Stimulated activated CD8-positive, alpha-beta memory T cell treated with anti-CD3 and anti-CD28 coated beads, Interleukin-15, amount 100 ng/mL, for 4 hours (primary cell): ENCODE measurements around the gene FAM120A.

Source experiments
- DNase-seq, 2 donors: peaks; one replicate each; pipeline ENCODE4 v3.0.0-alpha.2; 2020; ENCODE audit warnings: low read depth in 2 of 2

FAM120A gene

DNA sequence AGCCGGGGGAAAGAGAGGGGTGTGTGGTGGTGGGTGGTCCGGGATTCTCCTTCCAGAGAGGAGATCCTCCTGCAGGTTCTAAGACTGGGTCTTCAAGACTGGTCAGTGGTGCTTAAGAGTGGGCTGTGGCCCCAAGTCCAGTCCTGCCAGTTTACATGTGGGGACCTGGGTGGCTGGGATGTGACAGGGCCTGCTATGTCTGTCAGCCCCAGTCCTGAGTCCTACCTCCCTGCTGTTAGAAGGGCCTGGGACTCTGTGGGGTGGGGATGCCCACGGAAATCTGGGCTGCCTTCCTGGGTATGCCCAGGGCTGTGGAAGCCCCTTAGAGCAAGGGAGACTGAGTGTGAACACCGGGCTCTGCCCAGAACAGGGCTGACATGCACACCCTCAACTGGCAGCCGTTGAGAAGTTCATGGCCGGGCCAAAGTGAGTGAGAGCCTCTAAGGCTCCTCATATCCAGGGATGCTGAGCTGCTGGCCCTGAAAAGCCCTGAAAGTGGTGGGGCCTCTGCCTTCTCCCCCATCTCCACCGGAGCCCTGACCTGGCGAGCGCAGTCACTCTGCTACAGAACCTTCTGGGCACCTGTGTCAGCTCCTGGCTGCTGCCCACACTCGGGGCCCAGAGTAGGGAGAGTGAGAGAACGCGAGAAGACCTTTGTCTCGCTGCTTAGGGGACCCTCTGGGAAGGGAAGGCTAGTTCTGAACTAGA is 126.6 kb downstream of the FAM120A start:
- DNase-seq = no peak

DNA sequence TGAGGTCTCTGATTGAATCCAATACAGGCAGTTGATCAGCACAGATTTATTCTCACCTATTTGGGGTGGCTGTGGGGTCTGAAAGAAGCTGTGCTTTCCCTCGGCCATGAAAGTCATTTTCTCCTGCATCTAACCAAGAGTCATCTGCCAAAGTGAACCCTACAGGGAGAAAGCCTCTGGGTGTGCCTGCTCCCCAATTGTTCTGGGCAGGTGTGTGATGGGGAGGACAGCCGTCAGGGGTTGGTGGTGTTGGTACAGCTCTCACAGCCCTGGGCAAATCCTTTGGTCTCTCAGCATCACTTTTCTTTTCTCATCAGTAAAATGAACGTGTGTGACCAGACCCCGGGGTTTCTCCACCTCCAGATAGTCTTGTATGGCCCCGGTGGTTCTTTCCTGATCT is 127.4 kb downstream of the FAM120A start:
- DNase-seq = no peak

DNA sequence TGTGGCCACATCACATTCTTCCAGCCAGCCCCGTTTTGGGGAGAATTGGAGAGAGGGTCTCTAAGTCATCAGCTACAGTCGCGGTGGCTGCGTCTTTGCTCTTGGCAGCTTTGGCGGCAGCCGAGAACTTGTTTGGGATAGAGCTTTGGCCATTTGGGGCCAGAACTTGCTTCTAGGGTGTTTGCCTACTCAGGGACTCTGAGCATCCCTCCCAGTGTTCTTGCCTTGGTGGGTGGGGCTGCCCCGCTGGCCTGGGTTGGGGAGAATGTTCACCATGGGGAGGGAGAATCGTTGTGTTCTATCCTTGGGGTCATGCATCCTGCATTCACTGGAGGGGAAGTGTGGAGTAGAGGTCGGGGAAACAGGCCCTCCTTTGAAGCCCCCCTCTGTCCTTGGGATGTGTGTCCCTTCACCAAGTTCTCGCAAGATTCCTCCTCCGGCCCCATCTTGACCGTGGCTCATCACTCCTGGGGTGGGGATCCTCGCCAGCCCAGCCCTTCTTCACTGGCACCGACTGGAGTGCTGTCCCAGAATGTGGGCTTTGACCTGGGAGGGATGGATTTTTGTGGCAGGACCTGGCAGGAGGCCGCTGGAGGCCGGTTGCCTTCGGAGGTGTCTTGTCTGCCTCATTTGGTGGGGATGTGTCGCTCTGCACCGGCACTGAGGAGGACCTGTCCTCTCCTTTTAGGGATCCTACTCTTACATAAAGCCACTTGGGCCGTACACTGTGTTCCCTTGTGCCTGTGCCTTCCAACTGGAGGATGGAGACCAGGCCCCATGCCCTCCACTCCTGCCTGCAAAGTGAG is 128.4 kb downstream of the FAM120A start:
- DNase-seq = no peak

- DNase-seq = no peak
These were observed 129.3 kb downstream of the FAM120A start for GRCh38 chr9:93580654-93581380.

DNA sequence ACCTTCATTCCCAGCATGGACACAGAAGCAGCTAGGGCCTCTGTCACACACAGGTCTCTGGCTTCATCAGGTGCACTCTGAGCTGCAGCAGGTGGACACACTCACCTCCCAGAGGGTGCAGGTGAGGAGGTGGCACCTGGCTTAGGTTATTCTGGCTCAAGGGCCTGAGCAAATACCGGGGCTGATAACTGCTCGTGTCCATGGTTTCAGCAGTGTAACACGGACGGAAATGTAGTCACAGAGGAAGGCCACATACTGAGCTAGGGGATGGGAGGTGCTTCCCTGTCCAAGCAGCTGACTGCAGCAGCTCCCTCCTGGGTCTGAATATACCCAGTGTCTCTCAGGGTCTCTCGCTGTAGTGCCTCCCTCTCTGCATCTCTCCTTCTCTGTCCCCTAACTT is 130.6 kb downstream of the FAM120A start:
- no peak for DNase-seq

DNA sequence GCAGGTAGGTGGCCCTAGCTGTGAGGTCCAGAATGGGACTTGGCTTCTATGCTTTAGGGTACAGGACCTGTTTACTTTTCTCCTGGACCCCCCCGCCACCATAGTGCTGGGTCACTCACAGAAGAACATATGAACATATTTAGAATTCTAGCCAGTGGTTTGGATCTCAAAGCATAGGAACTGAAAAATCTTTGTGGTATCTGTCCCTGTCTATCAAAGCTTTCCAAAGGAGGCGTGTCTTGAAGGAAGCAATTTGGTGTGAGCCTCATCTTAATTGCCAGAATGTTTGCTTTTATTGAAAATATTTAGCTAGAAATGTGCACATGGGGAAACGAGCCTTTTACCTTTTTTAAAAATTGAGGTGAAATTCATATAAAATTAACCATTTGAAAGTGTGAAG is 131.1 kb downstream of the FAM120A start:
- DNase-seq = no peak

- no peak for DNase-seq
These were observed 133.8 kb downstream of the FAM120A start for GRCh38 chr9:93585259-93585658.

GRCh38 chr9:93585695-93586094 is 134.2 kb downstream of the FAM120A start:
- DNase-seq = no peak

DNA sequence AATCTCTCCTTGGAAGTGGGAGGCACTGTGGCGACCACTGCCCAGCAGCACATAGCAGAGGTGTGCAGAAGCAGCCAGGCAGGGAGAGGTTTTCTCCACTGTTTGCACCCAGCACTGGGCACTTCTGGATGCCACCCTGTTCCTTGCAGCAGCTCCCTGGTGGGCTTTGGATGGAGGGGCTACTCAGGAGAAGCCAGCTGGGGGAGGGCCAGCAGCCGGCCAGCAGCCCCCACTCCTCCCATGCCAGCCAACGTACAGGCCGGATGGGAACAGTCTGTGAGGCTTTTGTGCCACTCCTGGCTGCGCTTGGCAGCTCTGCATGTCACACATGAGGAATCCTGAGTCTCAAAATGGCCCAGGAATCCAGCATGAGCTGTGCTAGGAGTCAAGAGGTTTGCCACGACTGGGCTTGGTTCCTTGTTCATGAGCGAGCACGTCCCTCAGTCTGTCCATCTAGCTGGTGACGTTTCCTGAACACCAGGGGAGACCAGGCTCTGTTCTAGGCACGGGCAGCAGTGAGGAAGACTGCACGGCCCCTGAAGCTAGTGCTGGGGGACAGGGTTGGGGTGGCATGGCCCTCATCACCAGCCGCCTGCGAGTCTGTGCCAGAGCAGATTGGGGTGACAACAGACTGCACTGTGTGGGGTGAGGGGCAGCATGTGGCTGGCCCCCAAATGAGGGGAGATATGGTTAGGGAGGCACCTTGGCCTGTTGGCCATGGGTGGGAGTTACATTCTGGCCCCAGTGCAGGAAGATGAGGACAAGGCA is 135.0 kb downstream of the FAM120A start:
- no peak for DNase-seq

DNA sequence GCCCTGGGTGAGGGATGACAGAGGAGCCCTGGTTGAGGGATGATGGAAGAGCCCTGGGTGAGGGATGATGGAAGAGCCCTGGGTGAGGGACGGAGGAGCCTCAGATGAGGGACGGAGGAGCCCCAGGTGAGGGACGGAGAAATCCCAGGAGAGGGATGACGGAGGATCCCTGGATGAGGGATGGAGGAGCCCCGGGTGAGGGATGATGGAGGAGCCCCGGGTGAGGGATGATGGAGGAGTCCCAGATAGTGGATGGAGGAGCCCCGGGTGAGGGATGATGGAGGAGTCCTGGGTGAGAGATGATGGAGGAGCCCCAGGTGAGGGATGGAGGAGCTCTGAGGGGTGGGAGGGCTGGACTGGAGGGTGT is 135.8 kb downstream of the FAM120A start:
- no peak for DNase-seq

GRCh38 chr9:93587651-93588347 is 136.3 kb downstream of the FAM120A start:
- DNase-seq = no peak

DNA sequence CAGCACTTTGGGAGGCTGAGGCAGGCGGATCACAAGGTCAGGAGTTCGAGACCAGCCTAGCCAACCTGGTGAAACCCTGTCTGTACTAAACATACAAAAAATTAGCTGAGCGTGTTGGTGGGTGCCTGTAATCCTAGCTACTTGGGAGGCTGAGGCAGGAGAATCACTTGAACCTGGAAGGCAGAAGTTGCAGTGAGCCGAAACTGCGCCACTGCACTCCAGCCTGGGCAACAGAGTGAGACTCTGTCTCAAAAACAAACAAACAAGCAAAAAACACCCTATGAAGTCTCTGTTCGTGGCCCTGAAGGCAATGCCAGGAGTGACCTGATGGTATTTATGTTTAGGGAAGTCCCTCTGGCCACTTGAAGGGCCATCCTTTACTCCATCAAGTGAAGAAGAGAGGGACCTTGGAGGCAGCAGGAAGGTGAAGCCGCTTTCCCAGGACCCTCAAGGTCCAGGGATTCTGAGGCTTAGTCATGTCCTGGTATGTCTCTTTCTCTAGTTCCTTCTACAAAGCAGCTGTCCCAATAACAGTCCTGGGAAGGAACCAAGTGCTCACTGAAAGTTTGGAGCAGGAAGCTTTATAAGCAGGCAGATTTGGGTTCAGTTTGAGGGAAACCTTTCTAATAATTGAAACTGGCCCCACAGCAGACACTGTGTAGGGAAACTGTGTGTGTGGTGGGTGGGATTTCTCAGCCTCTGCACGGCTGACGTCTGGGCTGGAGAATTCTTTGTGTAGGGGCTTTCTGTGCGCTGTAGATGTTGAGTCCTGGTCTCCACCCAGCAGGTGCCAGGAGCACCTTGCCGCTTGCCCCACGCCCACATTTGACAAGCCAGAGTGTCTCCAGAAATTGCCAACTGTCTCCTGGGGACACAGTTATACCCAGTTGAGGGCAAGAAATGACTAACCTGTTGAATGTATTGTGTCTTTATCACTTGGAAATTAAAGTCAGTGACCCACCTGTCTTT is 137.4 kb downstream of the FAM120A start:
- DNase-seq = no peak

GRCh38 chr9:93589688-93590087 is 138.2 kb downstream of the FAM120A start:
- no peak for DNase-seq

GRCh38 chr9:93590609-93591234 is 139.2 kb downstream of the FAM120A start:
- no peak for DNase-seq

DNA sequence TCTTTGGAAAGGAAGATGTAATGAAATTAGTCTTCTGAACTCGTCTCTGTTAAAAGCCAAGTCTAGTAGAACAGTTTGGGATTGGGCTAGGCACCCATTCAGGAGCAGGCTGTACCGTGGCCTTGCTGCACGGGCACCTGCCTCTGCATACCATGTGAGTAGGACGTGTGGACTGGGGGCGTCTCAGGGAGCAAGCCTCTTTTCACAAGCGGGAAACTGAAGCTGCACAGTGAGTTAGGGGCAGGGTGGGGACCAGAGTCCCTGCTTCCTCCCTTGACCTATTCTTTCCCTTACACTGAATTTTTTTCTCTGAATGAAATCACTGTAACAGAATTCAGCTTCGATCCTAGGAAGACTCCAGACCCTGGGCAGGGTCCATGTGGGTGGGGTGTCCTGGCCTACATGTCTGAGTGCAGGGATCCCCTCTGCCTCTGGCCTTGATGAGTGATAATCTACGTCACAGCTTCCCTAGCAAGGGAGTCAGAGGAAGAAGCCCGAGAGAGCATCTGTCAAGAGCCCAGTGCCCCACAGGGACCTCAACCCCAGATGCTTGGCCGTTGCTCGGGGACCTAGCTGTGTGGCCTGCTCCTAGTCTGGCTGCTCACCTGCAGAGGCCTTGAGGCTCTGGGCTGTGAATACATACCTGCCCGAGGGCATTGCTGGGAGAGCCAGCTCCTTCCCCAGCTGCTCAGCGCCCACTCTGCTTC is 140.0 kb downstream of the FAM120A start:
- DNase-seq = no peak

DNA sequence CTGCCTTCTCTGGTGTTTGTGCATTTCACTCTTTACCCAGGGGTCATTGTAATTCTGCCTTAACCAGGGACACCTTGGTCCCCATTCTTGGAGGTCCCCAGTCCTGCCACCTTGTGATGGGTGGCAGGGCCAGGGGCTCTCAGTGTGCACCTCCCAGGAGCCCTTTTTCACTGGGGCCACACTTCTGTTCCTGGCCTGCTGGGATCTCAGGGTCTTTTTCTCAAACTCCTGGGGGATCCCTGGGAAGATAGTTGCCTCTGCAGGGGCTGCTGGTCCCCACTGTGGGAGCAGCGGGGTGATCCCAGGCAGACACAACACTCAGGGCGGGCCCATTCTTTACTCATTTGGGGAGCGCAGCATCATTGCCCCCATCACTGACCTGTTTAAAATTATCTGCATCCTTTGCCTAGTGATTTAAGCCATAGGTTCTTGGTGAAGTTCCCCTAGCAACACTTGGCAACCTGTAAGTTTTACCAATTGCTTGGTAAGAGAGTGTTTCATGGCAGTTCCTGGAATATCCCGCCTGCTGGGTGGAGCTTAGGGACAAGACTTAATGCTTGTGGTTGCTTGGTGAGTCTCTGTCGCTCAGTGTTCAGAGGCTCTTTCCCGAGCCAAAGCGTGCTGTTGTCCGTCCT is 140.6 kb downstream of the FAM120A start:
- DNase-seq = no peak

DNA sequence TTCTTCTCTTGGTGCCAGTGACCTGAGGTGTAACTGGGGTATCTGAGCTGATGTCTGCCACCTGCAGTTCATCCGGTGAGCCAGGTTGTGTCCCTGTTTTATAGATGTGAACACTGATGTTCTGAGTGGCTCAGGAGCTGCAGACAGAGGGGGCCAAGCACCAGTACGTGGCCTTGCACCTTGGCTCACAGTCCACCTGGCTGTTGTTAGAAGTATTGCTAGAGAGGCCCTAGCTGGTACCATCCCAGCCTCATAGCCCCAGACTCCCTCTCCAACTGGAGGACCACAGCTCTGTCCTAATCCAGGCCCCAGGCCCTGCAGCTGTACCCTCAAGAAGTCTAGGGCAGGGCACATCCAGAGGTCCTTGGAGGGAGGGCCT is 141.1 kb downstream of the FAM120A start:
- DNase-seq = no peak

GRCh38 chr9:93593144-93593658 is 141.7 kb downstream of the FAM120A start:
- DNase-seq = no peak
